NB4 (cell line): ENCODE measurements around the gene GOLIM4.

Source experiments
- POLR2A ChIP-seq: IDR thresholded peaks from 2 replicates; pipeline ENCODE4 v1.6.1; 2011; ENCODE audit warnings: mild to moderate bottlenecking; ENCODE audit not compliant: insufficient read length; ENCODE audit errors: extremely low read depth
- TF ChIP-seq, protein P1 (sequence below): IDR thresholded peaks from one replicate; pipeline ENCODE4 v1.5.1; 2012; ENCODE audit warnings: low read depth, low read length
- TF ChIP-seq, protein P2 (sequence below): IDR thresholded peaks from 2 replicates; pipeline ENCODE4 v1.6.1; 2011; ENCODE audit warnings: low read depth, low read length

DNA sequence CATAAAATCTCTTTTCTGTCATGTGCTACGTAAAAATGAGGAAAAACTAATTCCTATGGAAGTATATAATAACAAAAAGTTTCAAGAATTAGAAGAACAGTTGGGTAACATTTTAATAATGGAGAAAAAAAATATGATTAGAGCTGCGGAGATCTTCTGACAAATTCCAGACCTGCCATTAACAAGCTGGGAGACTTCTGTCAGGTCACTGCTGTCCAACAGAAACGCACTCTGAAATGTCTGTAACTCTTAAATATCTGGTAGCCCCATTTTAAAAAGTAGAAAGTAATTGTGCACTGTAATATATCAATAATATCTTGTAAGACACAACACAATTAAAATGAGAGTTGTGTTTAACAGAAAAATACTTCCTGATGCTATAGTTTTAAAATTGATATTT is 15.7 kb downstream of the GOLIM4 start:
- TF ChIP-seq, protein P1, sequence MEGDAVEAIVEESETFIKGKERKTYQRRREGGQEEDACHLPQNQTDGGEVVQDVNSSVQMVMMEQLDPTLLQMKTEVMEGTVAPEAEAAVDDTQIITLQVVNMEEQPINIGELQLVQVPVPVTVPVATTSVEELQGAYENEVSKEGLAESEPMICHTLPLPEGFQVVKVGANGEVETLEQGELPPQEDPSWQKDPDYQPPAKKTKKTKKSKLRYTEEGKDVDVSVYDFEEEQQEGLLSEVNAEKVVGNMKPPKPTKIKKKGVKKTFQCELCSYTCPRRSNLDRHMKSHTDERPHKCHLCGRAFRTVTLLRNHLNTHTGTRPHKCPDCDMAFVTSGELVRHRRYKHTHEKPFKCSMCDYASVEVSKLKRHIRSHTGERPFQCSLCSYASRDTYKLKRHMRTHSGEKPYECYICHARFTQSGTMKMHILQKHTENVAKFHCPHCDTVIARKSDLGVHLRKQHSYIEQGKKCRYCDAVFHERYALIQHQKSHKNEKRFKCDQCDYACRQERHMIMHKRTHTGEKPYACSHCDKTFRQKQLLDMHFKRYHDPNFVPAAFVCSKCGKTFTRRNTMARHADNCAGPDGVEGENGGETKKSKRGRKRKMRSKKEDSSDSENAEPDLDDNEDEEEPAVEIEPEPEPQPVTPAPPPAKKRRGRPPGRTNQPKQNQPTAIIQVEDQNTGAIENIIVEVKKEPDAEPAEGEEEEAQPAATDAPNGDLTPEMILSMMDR: no peak
- TF ChIP-seq POLR2A: no peak
- TF ChIP-seq, protein P2, sequence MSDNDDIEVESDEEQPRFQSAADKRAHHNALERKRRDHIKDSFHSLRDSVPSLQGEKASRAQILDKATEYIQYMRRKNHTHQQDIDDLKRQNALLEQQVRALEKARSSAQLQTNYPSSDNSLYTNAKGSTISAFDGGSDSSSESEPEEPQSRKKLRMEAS: no peak
